Measurements from ENCODE around the gene NR1I3. TPM values are rescaled to one million over a fixed set of nuclear protein-coding genes. Genes with fewer than 3 reads are reported as not detected.

The NR1I3 gene, protein sequence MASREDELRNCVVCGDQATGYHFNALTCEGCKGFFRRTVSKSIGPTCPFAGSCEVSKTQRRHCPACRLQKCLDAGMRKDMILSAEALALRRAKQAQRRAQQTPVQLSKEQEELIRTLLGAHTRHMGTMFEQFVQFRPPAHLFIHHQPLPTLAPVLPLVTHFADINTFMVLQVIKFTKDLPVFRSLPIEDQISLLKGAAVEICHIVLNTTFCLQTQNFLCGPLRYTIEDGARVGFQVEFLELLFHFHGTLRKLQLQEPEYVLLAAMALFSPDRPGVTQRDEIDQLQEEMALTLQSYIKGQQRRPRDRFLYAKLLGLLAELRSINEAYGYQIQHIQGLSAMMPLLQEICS
- total RNA-seq (2014; rRNA removed; shearing (Covaris generic)) = not detected in 2 replicates

DNA sequence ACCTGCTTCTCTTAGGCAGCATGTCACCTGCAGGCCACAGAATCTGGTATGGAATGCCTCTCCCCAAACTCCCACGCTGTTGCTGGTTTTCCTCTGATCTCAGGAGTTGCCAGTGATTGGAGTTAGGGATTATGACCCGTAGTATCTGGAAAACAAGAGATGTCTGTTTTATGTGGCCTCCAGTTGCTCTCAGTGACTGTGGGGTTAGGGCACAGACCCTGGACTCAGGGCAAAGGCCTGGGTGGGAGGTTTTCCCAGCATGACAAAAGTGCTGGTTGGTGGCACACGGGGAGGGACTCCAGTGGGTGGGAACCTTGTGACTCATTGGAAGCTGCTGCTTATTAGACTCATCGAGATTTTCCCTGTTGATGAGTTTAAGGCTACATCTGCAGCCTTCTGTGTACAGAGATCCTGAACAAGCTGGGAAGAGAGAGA lies at the start of gene NR1I3:
NR1I3 (minus strand) TSS at position 165 of the 435 bp plus-strand sequence. CDS start 1,638 bp downstream, outside the sequence.
- H3K27ac ChIP-seq = no peak within 1 kb of the TSS
- no peak for DNase-seq
- no peaks in the 10 kb centered on the region for H3K27me3 ChIP-seq
- no peaks in the 10 kb centered on the region for H3K4me1 ChIP-seq
- no peaks in the 10 kb centered on the region for H3K36me3 ChIP-seq
- no peaks in the 10 kb centered on the region for H3K9me3 ChIP-seq (replicated peaks)
- H3K4me3 ChIP-seq = no peak within 1 kb of the TSS

GRCh38 chr1:161287482-161288054 lies 49.6 kb upstream of the NR1I3 start:
- no peaks in the 10 kb centered on the region for H3K27me3 ChIP-seq
- DNase-seq = no peak

GRCh38 chr1:161285521-161285920 lies 47.5 kb upstream of the NR1I3 start:
- no peak overlapping the region for H3K27ac ChIP-seq
- H3K4me1 ChIP-seq = no peaks in the 10 kb centered on the region
- H3K27me3 ChIP-seq = no peaks in the 10 kb centered on the region
- H3K9me3 ChIP-seq (replicated peaks) = no peaks in the 10 kb centered on the region
- no peaks in the 10 kb centered on the region for H3K36me3 ChIP-seq
- H3K4me3 ChIP-seq = no peak overlapping the region
- no peak for DNase-seq

More at GRCh38 chr1:161287482-161288054, 49.6 kb upstream of the NR1I3 start:
- Histone ChIP-seq H3K36me3 (no peaks in the 10 kb centered on the region), H3K27ac (no peak overlapping the region), H3K4me3 (no peak overlapping the region), H3K4me1 (no peaks in the 10 kb centered on the region), H3K9me3 (replicated peaks) (no peaks in the 10 kb centered on the region)

DNA sequence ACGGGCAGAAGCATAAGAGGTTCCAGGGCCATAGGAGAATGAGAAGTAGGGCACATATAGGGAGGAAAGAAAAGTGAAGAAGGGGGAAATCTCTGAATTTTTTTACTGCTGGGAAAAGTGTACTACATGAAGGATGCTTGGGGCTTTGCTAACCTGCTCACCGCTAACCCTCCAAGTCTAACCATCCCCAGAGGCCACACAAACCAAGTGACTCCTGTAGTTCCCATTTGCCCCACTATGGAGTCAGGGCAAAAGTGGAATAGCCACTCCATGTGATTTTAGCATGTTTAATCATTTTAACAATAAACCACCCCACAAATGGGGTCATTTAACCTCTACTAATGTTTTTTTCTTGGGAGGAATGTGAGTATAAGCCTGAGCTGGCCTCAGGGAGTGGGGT lies 47.1 kb upstream of the NR1I3 start:
- DNase-seq = no peak
- H3K4me3 ChIP-seq = no peak overlapping the region
- H3K27me3 ChIP-seq = no peaks in the 10 kb centered on the region
- H3K9me3 ChIP-seq (replicated peaks) = no peaks in the 10 kb centered on the region
- H3K36me3 ChIP-seq = no peaks in the 10 kb centered on the region
- H3K27ac ChIP-seq = no peak overlapping the region
- no peaks in the 10 kb centered on the region for H3K4me1 ChIP-seq

GRCh38 chr1:161282991-161283390 lies 45.0 kb upstream of the NR1I3 start:
- Histone ChIP-seq H3K4me3 (no peak overlapping the region), H3K9me3 (replicated peaks) (no peaks in the 10 kb centered on the region), H3K36me3 (no peaks in the 10 kb centered on the region), H3K27ac (no peak overlapping the region), H3K27me3 (no peaks in the 10 kb centered on the region), H3K4me1 (no peaks in the 10 kb centered on the region)
- DNase-seq = no peak

DNA sequence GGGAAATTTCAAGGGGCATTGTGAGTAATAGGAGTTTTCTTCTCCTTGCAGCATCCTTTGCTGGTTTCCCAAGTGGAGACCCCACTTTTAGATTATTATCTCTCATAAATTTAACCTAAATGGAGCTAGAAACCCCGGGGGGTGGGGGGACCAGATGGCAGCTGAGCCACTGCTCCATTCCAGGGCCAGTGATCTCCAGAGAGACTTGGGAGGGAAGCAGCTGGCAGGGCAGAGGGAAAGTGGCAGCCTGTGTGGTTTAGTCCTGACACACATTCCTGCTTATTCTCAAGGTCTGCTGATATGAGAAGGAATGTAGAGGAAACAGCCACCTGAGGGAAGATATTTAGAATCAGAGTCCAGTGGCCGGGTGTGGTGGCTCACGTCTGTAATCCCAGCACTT lies 36.9 kb upstream of the NR1I3 start:
- Histone ChIP-seq H3K4me1 (no peaks in the 10 kb centered on the region), H3K27me3 (no peaks in the 10 kb centered on the region), H3K9me3 (replicated peaks) (no peaks in the 10 kb centered on the region), H3K27ac (no peak overlapping the region), H3K36me3 (no peaks in the 10 kb centered on the region), H3K4me3 (no peak overlapping the region)
- peak in 1 of 2 experiments; percentile 6 for DNase-seq

DNA sequence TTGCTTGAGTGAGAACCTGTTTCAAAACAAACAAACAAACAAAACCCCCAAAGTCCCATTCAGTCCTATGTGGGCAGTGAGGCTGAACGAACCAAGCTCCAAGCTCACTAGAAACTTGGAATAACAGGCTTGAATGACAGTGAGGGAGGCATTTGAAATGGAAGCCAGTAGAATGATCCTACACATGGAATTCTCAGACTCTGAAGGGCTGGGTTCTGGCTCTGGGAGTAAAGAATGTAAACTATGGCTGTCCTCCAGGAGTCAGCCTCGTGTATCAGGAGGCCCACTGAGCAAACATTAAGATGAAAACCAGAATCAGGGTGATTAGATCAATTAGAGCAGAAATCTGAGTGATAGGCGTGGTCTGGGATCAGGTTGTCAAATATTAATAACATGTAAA lies 35.4 kb upstream of the NR1I3 start:
- Histone ChIP-seq H3K36me3 (no peaks in the 10 kb centered on the region), H3K27me3 (no peaks in the 10 kb centered on the region), H3K27ac (no peak overlapping the region), H3K4me1 (no peaks in the 10 kb centered on the region), H3K9me3 (replicated peaks) (no peaks in the 10 kb centered on the region), H3K4me3 (no peak overlapping the region)
- DNase-seq = no peak

DNA sequence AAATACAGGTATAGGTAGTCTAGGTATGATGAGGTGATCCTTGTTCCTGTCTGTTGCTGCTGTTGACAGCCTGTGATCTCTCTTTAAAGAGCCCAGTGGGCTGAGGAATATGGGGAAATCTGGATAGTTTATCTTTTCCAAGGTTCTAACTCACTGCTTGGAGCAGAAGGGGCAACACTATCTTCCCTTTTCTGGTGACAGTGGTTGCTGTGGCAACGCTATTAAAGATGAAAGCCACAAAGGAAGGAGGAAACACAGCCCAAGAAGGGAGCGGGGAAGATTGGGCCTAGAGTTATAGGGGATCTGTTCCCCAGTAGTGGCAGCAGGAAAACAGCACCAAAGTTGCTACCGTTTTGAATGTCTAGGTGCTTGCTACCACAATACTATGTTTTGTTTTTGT lies 29.3 kb upstream of the NR1I3 start:
- no peaks in the 10 kb centered on the region for H3K36me3 ChIP-seq
- H3K9me3 ChIP-seq (replicated peaks) = no peaks in the 10 kb centered on the region
- H3K4me1 ChIP-seq = no peaks in the 10 kb centered on the region
- H3K27ac ChIP-seq = no peak overlapping the region
- H3K27me3 ChIP-seq = no peaks in the 10 kb centered on the region
- DNase-seq = no peak
- H3K4me3 ChIP-seq = no peak overlapping the region

DNA sequence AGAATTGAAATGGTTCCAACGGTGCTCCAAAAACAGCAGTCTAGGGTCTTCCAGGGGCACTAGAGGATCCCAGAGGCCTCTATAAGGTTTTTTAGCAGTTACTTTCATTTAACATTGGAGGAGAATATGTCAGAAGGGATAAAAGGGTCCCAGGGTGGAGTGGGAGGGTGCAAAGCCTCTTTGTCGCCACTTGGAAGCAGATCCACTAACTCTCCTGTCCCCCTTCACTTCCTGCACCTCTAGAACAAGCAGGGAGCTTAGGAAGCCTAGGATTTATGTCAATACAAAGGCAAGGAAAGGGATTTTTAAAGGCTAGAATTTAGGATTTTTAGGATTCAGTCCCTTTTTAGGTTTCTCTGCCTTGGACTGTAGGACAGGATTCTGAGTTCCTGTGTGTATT lies 28.8 kb upstream of the NR1I3 start:
- Histone ChIP-seq H3K4me3 (no peak overlapping the region), H3K27ac (no peak overlapping the region), H3K27me3 (no peaks in the 10 kb centered on the region), H3K4me1 (no peaks in the 10 kb centered on the region), H3K9me3 (replicated peaks) (no peaks in the 10 kb centered on the region), H3K36me3 (no peaks in the 10 kb centered on the region)
- no peak for DNase-seq

DNA sequence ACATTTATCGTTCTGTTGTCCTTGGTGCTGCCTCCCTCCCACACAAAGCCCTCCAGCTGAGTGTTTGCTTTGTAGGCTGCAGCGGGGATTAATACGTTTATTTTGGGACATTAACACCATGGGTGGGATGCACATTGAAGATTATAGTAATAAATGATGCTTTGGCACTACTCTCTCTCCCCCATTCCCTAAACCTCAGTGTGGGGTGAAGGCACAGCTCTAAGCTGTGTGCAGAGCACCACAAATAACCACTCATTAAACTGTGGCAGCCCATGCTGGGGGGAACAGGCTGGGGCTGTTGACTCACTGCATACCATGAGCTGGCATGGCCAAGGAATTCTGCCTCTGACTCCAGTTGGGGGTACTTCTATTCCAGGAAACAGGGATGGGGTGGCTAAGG lies 28.2 kb upstream of the NR1I3 start:
- H3K4me1 ChIP-seq = no peaks in the 10 kb centered on the region

GRCh38 chr1:161265305-161265704 lies 27.3 kb upstream of the NR1I3 start:
- no peaks in the 10 kb centered on the region; the same call in 1 of the 2 replicates for H3K27me3 ChIP-seq
- no peaks in the 10 kb centered on the region for H3K36me3 ChIP-seq
- H3K4me3 ChIP-seq = no peak overlapping the region
- no peak for DNase-seq
- H3K9me3 ChIP-seq (replicated peaks) = no peaks in the 10 kb centered on the region
- no peak overlapping the region for H3K27ac ChIP-seq
- H3K4me1 ChIP-seq = no peaks in the 10 kb centered on the region; the same call in 1 of the 2 replicates

More for the DNA sequence above, 28.2 kb upstream of the NR1I3 start:
- Histone ChIP-seq H3K9me3 (replicated peaks) (no peaks in the 10 kb centered on the region), H3K27me3 (no peaks in the 10 kb centered on the region), H3K27ac (no peak overlapping the region), H3K4me3 (no peak overlapping the region), H3K36me3 (no peaks in the 10 kb centered on the region)
- DNase-seq = no peak

- DNase-seq = no peak
- H3K9me3 ChIP-seq (replicated peaks) = 0 out of 2 replicates have a peak, but pooled peaks cover 3% of the 10 kb centered on the region
- no peaks in the 10 kb centered on the region for H3K36me3 ChIP-seq
Measured at GRCh38 chr1:161261261-161262235, 23.5 kb upstream of the NR1I3 start.

DNA sequence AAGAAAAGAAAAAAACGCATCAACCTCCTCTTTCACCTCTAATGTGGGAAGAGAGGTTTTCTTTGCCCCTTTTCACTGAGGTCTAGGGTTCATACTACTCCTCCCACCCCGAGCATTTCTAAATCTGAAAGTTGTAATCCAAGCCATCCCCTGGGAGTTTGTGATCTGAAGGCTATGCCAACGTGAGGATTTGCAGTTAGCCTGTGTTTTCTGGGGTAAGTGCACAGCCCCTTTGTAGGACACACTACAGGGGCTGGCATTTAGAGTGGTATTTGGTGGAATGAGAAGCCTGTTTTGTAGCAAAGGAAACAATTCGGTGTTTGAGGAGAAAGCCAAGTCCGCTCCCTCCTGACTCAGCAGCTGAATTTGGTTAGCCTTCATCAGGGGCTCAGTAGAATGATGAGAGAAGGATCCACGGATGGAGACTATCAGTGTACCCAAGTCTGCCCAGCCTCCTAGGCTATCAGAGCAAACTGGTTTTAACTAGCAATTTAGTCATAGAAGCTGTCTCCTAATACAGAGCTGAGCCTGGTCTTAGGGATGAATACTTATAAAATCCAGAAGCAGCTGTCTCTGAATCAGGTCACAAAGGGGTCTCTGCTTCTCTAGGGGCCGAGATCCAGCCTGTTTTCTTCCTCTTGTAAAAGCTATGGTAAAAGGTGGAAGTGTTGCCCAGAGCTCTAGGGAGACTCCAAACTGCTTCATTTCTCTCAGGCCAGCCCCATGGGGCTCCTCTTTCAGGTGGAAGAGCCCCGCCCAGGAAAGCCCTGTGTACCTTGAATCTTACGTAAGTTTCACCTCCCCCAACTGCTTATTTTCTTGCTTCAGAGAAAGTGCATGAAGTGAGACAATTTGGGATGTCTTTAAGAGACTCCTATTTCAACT lies 22.6 kb upstream of the NR1I3 start:
- Histone ChIP-seq H3K36me3 (no peaks in the 10 kb centered on the region), H3K9me3 (replicated peaks) (0 out of 2 replicates have a peak, but pooled peaks cover 3% of the 10 kb centered on the region), H3K4me1 (no peaks in the 10 kb centered on the region; the same call in 1 of the 2 replicates), H3K4me3 (no peak overlapping the region), H3K27ac (no peak overlapping the region), H3K27me3 (no peaks in the 10 kb centered on the region; the same call in 1 of the 2 replicates)
- DNase-seq = peak; percentile 9 to 37

More at GRCh38 chr1:161261261-161262235, 23.5 kb upstream of the NR1I3 start:
- H3K4me3 ChIP-seq = no peak overlapping the region
- H3K27me3 ChIP-seq = no peaks in the 10 kb centered on the region; the same call in 1 of the 2 replicates
- no peak overlapping the region for H3K27ac ChIP-seq
- no peaks in the 10 kb centered on the region; the same call in 1 of the 2 replicates for H3K4me1 ChIP-seq

- no peak for DNase-seq
- no peaks in the 10 kb centered on the region; the same call in 1 of the 2 replicates for H3K27me3 ChIP-seq
- no peak overlapping the region for H3K4me3 ChIP-seq
- no peak overlapping the region for H3K27ac ChIP-seq
- no peaks in the 10 kb centered on the region for H3K36me3 ChIP-seq
- 0 out of 2 replicates have a peak, but pooled peaks cover 3% of the 10 kb centered on the region for H3K9me3 ChIP-seq (replicated peaks)
- no peaks in the 10 kb centered on the region; the same call in 1 of the 2 replicates for H3K4me1 ChIP-seq
Measured at GRCh38 chr1:161259765-161260164, 21.8 kb upstream of the NR1I3 start.

Data from SJCRH30 (cell line).